GM18526 (cell line): Measurements from ENCODE around the gene CFAP53.

ENCODE experiments used
- POLR2A ChIP-seq: IDR thresholded peaks from 3 replicates; pipeline ENCODE4 v1.6.1; 2011; ENCODE audit not compliant: insufficient read length; ENCODE audit errors: extremely low read depth

Gene CFAP53

GRCh38 chr18:50240080-50240563 lies 26.2 kb downstream of the CFAP53 start:
- no peak for TF ChIP-seq POLR2A

- no peak for TF ChIP-seq POLR2A
Measured at GRCh38 chr18:50232419-50232818, 33.9 kb downstream of the CFAP53 start.

GRCh38 chr18:50231621-50232020 lies 34.7 kb downstream of the CFAP53 start:
- no peak for TF ChIP-seq POLR2A

- no peak for TF ChIP-seq POLR2A
Measured at GRCh38 chr18:50218432-50219197, 47.7 kb downstream of the CFAP53 start.

GRCh38 chr18:50209311-50209710 lies 57.0 kb downstream of the CFAP53 start:
- no peak for TF ChIP-seq POLR2A

GRCh38 chr18:50207722-50208121 lies 58.6 kb downstream of the CFAP53 start:
- no peak for TF ChIP-seq POLR2A

GRCh38 chr18:50203801-50204604 lies 62.3 kb downstream of the CFAP53 start:
- TF ChIP-seq POLR2A = no peak

GRCh38 chr18:50201476-50202018 lies 64.7 kb downstream of the CFAP53 start:
- TF ChIP-seq POLR2A = no peak

- TF ChIP-seq POLR2A = no peak
Measured at GRCh38 chr18:50199921-50200320, 66.4 kb downstream of the CFAP53 start.

- TF ChIP-seq POLR2A = no peak
Measured at GRCh38 chr18:50199346-50199855, 66.9 kb downstream of the CFAP53 start.

GRCh38 chr18:50196261-50196660 lies 70.0 kb downstream of the CFAP53 start:
- TF ChIP-seq POLR2A = no peak

- no peak for TF ChIP-seq POLR2A
Measured at GRCh38 chr18:50195689-50196088, 70.6 kb downstream of the CFAP53 start.

- no peak for TF ChIP-seq POLR2A
Measured at GRCh38 chr18:50194631-50195532, 71.4 kb downstream of the CFAP53 start, which contains the start of gene MYO5B. TSS of gene MYO5B (minus strand) at chr18:50195147. CDS start at chr18:50194793, 354 bp downstream.

GRCh38 chr18:50193796-50194630 lies 72.3 kb downstream of the CFAP53 start:
- TF ChIP-seq POLR2A = no peak
